K562 (cell line): ENCODE data around the gene NUP214. TPM values are rescaled to one million over a fixed set of nuclear protein-coding genes. Genes with fewer than 3 reads are reported as not detected.
A peak's percentile ranks its signal among the peaks of the same experiment; 100 is the strongest.

Experiments used
- ATAC-seq: fragments of 200-7000 bp; cut with Tn5 transposase; 3 replicates; pipeline ENCODE4 v1.9.1; 2020; ENCODE audit warnings: moderate library complexity
- BruUV-seq: library from RNA; stranded (reverse); fragments of 400-500 nt; replicated peaks from 2 replicates; lab custom pipeline; 2021; lab: Mats Ljungman, UMichigan
- CTCF ChIA-PET: fragments of 300-600 bp; formaldehyde crosslinking; extraction: SDS; loops from one replicate; lab custom pipeline; 2021; ENCODE audit warnings: low intra/inter-chr PET ratio; lab: Yijun Ruan, JAX
- POLR2A ChIA-PET: fragments of 300-600, 350-650 bp; sonication (Branson Sonifier 250); formaldehyde crosslinking; extraction: SDS; loops from one replicate; lab custom pipeline; 2021; ENCODE audit warnings: antibody characterized with exemption, inconsistent platforms; lab: Yijun Ruan, JAX
- DNase-seq, 4 experiments: peaks; one replicate each; pipeline versions ENCODE4 v3.0.0 to v3.0.0-alpha.2; 2011 to 2018; ENCODE audit warnings: low spot score in 3 of 4, mixed read lengths in 3 of 4; ENCODE audit errors: extremely low read depth in 1 of 4
- FAIRE-seq: peaks from 2 replicates; lab custom pipeline; 2011; peaks lifted over from hg19 to GRCh38; lab: Jason Lieb, UNC
- H2AFZ ChIP-seq: 2 replicates; pipeline ENCODE4 v1.6.0; 2011; ENCODE audit warnings: low read depth, low read length, control low read depth, inconsistent platforms
- H3K27ac ChIP-seq: fragments of 200-600 bp; 3 replicates; pipeline ENCODE4 v1.8.0; 2011; ENCODE audit warnings: low read depth, mild to moderate bottlenecking, control low read depth, inconsistent platforms, low read length, moderate library complexity, mixed read lengths; ENCODE audit errors: extremely low read depth
- H3K27me3 ChIP-seq, 2 experiments: fragments of 300-600 bp in 1 of 2; 2 replicates in 1 of 2; 3 replicates in 1 of 2; pipeline versions ENCODE4 v1.6.0 to v1.8.0; 2011; ENCODE audit warnings: inconsistent platforms in 2 of 2, low read length in 2 of 2, mild to moderate bottlenecking in 1 of 2, mixed read lengths in 1 of 2, moderate library complexity in 1 of 2; ENCODE audit not compliant: control insufficient read depth in 2 of 2, insufficient read depth in 2 of 2
- H3K36me3 ChIP-seq: fragments of 300-600 bp; 3 replicates; pipeline ENCODE4 v1.8.0; 2011; ENCODE audit warnings: mild to moderate bottlenecking, low read length, inconsistent platforms; ENCODE audit not compliant: control insufficient read depth, insufficient read depth
- H3K4me1 ChIP-seq, 2 experiments: fragments of 200-600 bp in 1 of 2; replicated peaks in 1 of 2; 2 replicates in 1 of 2; 3 replicates in 1 of 2; pipeline versions ENCODE4 v1.5.1 to v1.8.0; 2011; ENCODE audit warnings: inconsistent platforms in 2 of 2, low read length in 2 of 2, mild to moderate bottlenecking in 1 of 2, mixed read lengths in 1 of 2, moderate library complexity in 1 of 2; ENCODE audit not compliant: control insufficient read depth in 2 of 2, insufficient read depth in 2 of 2
- H3K4me2 ChIP-seq: 2 replicates; pipeline ENCODE4 v1.6.1; 2011; ENCODE audit warnings: low read length, control low read depth, inconsistent platforms, mixed read lengths; ENCODE audit not compliant: insufficient read depth
- H3K4me3 ChIP-seq: fragments of 200-600 bp; sonication (generic), shearing (Covaris generic); 2 replicates; pipeline ENCODE4 v1.5.1; 2016; ENCODE audit warnings: control low read depth, inconsistent platforms
- H3K79me2 ChIP-seq: fragments of 200-600 bp; 3 replicates; pipeline ENCODE4 v1.8.0; 2011; ENCODE audit warnings: low read length, inconsistent platforms; ENCODE audit not compliant: control insufficient read depth, insufficient read depth
- H3K9ac ChIP-seq, 2 experiments: 2 replicates each; pipeline versions ENCODE4 v1.6.0 to v1.6.1; 2011; ENCODE audit warnings: low read depth in 2 of 2, low read length in 2 of 2, control low read depth in 1 of 2, inconsistent platforms in 1 of 2, mild to moderate bottlenecking in 1 of 2, mixed read lengths in 1 of 2; ENCODE audit not compliant: insufficient read depth in 1 of 2
- H3K9me1 ChIP-seq: one replicate; pipeline ENCODE4 v1.6.0; 2011; ENCODE audit warnings: inconsistent platforms, mild to moderate bottlenecking, low read length, moderate library complexity; ENCODE audit not compliant: control insufficient read depth, insufficient read depth
- H3K9me3 ChIP-seq: replicated peaks from 2 replicates; pipeline ENCODE4 v1.5.1; 2011; ENCODE audit warnings: low read depth, low read length, inconsistent platforms; ENCODE audit not compliant: control insufficient read depth, insufficient read depth
- H4K20me1 ChIP-seq: replicated peaks from 2 replicates; pipeline ENCODE4 v1.6.1; 2011; ENCODE audit warnings: low read length, inconsistent platforms, mixed read lengths; ENCODE audit not compliant: control insufficient read depth, insufficient read depth
- CBFB ChIP-seq: sonication (generic); formaldehyde crosslinking; IDR thresholded peaks from 2 replicates; pipeline ENCODE4 v1.4.0; 2020; ENCODE audit warnings: mild to moderate bottlenecking, missing genetic modification reagents
- CC2D1A ChIP-seq: fragments of 450-650 bp; IDR thresholded peaks from 2 replicates; pipeline ENCODE4 v1.6.1; 2017; ENCODE audit warnings: mild to moderate bottlenecking
- FOXP1 ChIP-seq: sonication (generic); formaldehyde crosslinking; IDR thresholded peaks from 2 replicates; pipeline ENCODE4 v1.8.0; 2022; ENCODE audit warnings: mild to moderate bottlenecking, missing genetic modification reagents
- SRSF3 ChIP-seq: fragments of 200-400 bp; formaldehyde crosslinking; IDR thresholded peaks from 2 replicates; pipeline ENCODE4 v1.6.1; 2016; ENCODE audit warnings: mild to moderate bottlenecking, low read length, moderate library complexity; ENCODE audit not compliant: insufficient read depth
- TCF7L2 ChIP-seq: fragments of 150-350 bp; IDR thresholded peaks from 2 replicates; pipeline ENCODE4 v1.6.1; 2016; ENCODE audit warnings: low read depth, mild to moderate bottlenecking, low read length, moderate library complexity
- ZNF174 ChIP-seq: fragments of 250-450 bp; sonication (Bioruptor Pico); IDR thresholded peaks from 2 replicates; pipeline ENCODE4 v1.4.0; 2020; ENCODE audit warnings: mild to moderate bottlenecking
- ZNF217 ChIP-seq: sonication (generic); formaldehyde crosslinking; IDR thresholded peaks from 2 replicates; pipeline ENCODE4 v1.8.0; 2022; ENCODE audit warnings: mild to moderate bottlenecking, missing genetic modification reagents
- ZNF778 ChIP-seq: fragments of 450-650 bp; formaldehyde crosslinking; IDR thresholded peaks from 2 replicates; pipeline ENCODE4 v1.4.0; 2020; ENCODE audit warnings: mild to moderate bottlenecking, moderate library complexity
- WGBS: fragments of 100-300 bp; shearing (Covaris generic); methylation state at CpG from one replicate; pipeline ENCODE4 v1.1.6; 2016; ENCODE audit warnings: low coverage, mixed read lengths; ENCODE audit not compliant: insufficient coverage; ENCODE audit errors: missing lambda C conversion rate; 5-methylcytosine and 5-hydroxymethylcytosine counted together
- in situ Hi-C: fragments of 300-500 bp; cut with MboI; formaldehyde crosslinking; loops from 4 replicates; pipeline ENCODE4 v1.15.0; 2018; ENCODE audit warnings: inconsistent platforms, mixed read lengths
- intact Hi-C: fragments of 100-400 bp; cut with micrococcal nuclease; formaldehyde crosslinking; loops from 2 replicates; pipeline ENCODE4 v1.14.2; 2022
- polyA plus RNA-seq, 8 experiments: library from polyadenylated mRNA; depleted of rRNA in 4 of 8; stranded (reverse) in 5 of 8; unstranded in 3 of 8; fragments of >200 nt; fragmentation: Nextera tagmentation in 2 of 8; fragmentation: Illumina TruSeq in 1 of 8; extraction: Ambion mirVana in 2 of 8; extraction: Trizol in 1 of 8; gene quantifications; 2 replicates each; pipeline versions ENCODE4 v1.2.1 to v1.2.3, GENCODE V29; 2011 to 2014; ENCODE audit warnings: inconsistent platforms in 1 of 8, missing spikeins in 1 of 8
- total RNA-seq, 7 experiments: library from RNA; depleted of rRNA in 6 of 7; stranded (reverse); fragments of >200 nt in 6 of 7; fragmentation: Illumina TruSeq in 2 of 7; extraction: Trizol in 2 of 7; gene quantifications; 2 replicates each; pipeline versions ENCODE4 v1.2.1 to v1.2.3, GENCODE V29; 2011 to 2021; ENCODE audit warnings: low replicate concordance in 1 of 7
- TF ChIP-seq, protein P1 (sequence below): sonication (generic); formaldehyde crosslinking; IDR thresholded peaks from 2 replicates; pipeline ENCODE4 v1.8.0; 2022; ENCODE audit warnings: mild to moderate bottlenecking, low read depth, missing genetic modification reagents
- TF ChIP-seq, protein P2 (sequence below): sonication (generic); formaldehyde crosslinking; IDR thresholded peaks from 2 replicates; pipeline ENCODE4 v1.8.1; 2023; ENCODE audit warnings: mild to moderate bottlenecking, missing genetic modification reagents
- TF ChIP-seq, protein P3 (sequence below): fragments of 450-650 bp; IDR thresholded peaks from 2 replicates; pipeline ENCODE4 v1.6.1; 2016; ENCODE audit warnings: missing biosample characterization, missing genetic modification characterization
- TF ChIP-seq, protein P4 (sequence below): sonication (generic); formaldehyde crosslinking; IDR thresholded peaks from 2 replicates; pipeline ENCODE4 v1.8.1; 2023; ENCODE audit warnings: mild to moderate bottlenecking, missing genetic modification reagents
- TF ChIP-seq, protein P5 (sequence below): fragments of 450-650 bp; IDR thresholded peaks from 2 replicates; pipeline ENCODE4 v1.6.1; 2016

Gene NUP214
- total and polyA plus RNA-seq, 9 of the 15 experiments (the other 6 are each of a cell fraction or from before 2014, with no cell fraction given) = 56.9 to 332 (median 97.1) TPM

DNA sequence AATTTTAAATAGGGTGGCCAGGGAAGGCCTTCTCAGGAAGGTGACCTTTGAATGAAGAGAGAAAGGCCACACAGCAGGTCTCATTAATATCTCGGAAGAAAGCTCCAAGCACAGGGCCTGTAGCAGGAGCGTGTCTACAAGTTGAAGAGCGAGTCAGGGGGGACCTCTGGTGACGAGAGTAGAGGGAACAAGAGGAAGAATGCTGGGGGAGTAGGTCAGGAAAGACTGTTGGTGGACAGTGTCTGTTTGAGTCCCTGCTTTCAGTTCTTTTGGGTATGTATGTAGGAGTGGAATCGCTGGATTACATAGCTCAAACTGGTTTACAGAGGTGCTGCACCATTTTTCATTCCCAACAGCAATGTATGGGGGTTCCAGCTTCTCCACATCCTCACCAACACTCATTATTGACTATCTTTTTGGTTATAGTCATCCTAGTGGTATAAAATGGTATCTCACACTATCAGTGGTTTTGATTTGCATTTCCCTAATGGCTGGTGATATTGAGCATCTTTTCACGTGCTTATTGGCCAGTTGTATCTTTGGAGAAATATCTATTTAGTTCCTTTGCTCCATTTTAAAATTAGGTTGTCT is 55.8 kb downstream of the NUP214 start:
- Histone ChIP-seq H3K27ac (peak overlapping the region; percentile 24), H3K4me3 (no peak overlapping the region), H2AFZ (no peak overlapping the region), H3K36me3 (peaks cover 92% of the 10 kb centered on the region), H4K20me1 (peaks cover 7% of the 10 kb centered on the region), H3K79me2 (peaks cover 12% of the 10 kb centered on the region; the same call in 2 of the 3 replicates), H3K9ac (peak overlapping the region in 1 of 2 experiments; percentile 1; a peak in 3 of 4 replicates), H3K4me1 (peaks cover 11 to 29% of the 10 kb centered on the region in 2 experiments; a peak in 4 of 5 replicates), H3K27me3 (no peaks in the 10 kb centered on the region), H3K9me3 (no peaks in the 10 kb centered on the region), H3K9me1 (peaks cover 11% of the 10 kb centered on the region), H3K4me2 (peak overlapping the region; percentile 4; the same call in 1 of the 2 replicates)
- no TSS peak for BruUV-seq
- WGBS = 80% methylated on average over 6 of the region's 6 CpGs
- DNase-seq (peak; percentile 76 to 84 (median 82)), FAIRE-seq (no peak), ATAC-seq (peak; percentile 32)
- intact Hi-C loops = loop anchor here (2.0 kb wide), 1 partner anchor 56 kb away; the partner anchor contains the start of gene NUP214
- POLR2A ChIA-PET = interaction anchor here (0.5 to 14.6 kb wide), 29 partner anchors 9 to 413 kb away, joined by 3 to 264 read pairs (median 5); partner anchors contain the start of gene NUP214
- in situ Hi-C loops = no loop called here
- CTCF ChIA-PET = interaction anchor here (1.2 kb wide), 1 partner anchor 155 kb away, joined by 6 read pairs; no protein-coding TSS in a partner anchor
- TF ChIP-seq, protein P1, sequence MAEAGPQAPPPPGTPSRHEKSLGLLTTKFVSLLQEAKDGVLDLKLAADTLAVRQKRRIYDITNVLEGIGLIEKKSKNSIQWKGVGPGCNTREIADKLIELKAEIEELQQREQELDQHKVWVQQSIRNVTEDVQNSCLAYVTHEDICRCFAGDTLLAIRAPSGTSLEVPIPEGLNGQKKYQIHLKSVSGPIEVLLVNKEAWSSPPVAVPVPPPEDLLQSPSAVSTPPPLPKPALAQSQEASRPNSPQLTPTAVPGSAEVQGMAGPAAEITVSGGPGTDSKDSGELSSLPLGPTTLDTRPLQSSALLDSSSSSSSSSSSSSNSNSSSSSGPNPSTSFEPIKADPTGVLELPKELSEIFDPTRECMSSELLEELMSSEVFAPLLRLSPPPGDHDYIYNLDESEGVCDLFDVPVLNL = no peak
- TF ChIP-seq ZNF217 = no peak
- TF ChIP-seq, protein P2, sequence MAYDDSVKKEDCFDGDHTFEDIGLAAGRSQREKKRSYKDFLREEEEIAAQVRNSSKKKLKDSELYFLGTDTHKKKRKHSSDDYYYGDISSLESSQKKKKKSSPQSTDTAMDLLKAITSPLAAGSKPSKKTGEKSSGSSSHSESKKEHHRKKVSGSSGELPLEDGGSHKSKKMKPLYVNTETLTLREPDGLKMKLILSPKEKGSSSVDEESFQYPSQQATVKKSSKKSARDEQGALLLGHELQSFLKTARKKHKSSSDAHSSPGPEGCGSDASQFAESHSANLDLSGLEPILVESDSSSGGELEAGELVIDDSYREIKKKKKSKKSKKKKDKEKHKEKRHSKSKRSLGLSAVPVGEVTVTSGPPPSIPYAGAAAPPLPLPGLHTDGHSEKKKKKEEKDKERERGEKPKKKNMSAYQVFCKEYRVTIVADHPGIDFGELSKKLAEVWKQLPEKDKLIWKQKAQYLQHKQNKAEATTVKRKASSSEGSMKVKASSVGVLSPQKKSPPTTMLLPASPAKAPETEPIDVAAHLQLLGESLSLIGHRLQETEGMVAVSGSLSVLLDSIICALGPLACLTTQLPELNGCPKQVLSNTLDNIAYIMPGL (CRISPR knock-in tag) = peak; percentile 14; the same call in 1 of the 2 replicates
- no peak for TF ChIP-seq FOXP1 (CRISPR knock-in tag)
- no peak for TF ChIP-seq CC2D1A
- TF ChIP-seq ZNF174 (CRISPR knock-in tag) = no peak
- TF ChIP-seq, protein P3, sequence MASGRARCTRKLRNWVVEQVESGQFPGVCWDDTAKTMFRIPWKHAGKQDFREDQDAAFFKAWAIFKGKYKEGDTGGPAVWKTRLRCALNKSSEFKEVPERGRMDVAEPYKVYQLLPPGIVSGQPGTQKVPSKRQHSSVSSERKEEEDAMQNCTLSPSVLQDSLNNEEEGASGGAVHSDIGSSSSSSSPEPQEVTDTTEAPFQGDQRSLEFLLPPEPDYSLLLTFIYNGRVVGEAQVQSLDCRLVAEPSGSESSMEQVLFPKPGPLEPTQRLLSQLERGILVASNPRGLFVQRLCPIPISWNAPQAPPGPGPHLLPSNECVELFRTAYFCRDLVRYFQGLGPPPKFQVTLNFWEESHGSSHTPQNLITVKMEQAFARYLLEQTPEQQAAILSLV (tag) = no peak
- TF ChIP-seq, protein P4, sequence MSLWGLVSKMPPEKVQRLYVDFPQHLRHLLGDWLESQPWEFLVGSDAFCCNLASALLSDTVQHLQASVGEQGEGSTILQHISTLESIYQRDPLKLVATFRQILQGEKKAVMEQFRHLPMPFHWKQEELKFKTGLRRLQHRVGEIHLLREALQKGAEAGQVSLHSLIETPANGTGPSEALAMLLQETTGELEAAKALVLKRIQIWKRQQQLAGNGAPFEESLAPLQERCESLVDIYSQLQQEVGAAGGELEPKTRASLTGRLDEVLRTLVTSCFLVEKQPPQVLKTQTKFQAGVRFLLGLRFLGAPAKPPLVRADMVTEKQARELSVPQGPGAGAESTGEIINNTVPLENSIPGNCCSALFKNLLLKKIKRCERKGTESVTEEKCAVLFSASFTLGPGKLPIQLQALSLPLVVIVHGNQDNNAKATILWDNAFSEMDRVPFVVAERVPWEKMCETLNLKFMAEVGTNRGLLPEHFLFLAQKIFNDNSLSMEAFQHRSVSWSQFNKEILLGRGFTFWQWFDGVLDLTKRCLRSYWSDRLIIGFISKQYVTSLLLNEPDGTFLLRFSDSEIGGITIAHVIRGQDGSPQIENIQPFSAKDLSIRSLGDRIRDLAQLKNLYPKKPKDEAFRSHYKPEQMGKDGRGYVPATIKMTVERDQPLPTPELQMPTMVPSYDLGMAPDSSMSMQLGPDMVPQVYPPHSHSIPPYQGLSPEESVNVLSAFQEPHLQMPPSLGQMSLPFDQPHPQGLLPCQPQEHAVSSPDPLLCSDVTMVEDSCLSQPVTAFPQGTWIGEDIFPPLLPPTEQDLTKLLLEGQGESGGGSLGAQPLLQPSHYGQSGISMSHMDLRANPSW (CRISPR knock-in tag) = peak; percentile 83; the same call in 1 of the 2 replicates
- TF ChIP-seq, protein P5, sequence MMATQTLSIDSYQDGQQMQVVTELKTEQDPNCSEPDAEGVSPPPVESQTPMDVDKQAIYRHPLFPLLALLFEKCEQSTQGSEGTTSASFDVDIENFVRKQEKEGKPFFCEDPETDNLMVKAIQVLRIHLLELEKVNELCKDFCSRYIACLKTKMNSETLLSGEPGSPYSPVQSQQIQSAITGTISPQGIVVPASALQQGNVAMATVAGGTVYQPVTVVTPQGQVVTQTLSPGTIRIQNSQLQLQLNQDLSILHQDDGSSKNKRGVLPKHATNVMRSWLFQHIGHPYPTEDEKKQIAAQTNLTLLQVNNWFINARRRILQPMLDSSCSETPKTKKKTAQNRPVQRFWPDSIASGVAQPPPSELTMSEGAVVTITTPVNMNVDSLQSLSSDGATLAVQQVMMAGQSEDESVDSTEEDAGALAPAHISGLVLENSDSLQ = no peak
- TF ChIP-seq TCF7L2 = no peak
- no peak for TF ChIP-seq ZNF778 (CRISPR knock-in tag)
- TF ChIP-seq SRSF3 = no peak
- TF ChIP-seq CBFB (CRISPR knock-in tag) = no peak
